ENCODE data around the gene FARP1. TPM values are rescaled to one million over a fixed set of nuclear protein-coding genes. Genes with fewer than 3 reads are reported as not detected.
"Not testable (repeated sequence)": the region's sequence is repeated elsewhere in the genome, so short reads cannot be mapped to it uniquely, and the experiment has no call there.

The FARP1 gene
- total RNA-seq, 2 donors from 2014 or later: 61.4 to 89.2 TPM

GRCh38 chr13:98216711-98217285, 73.9 kb downstream of the FARP1 start:
- DNase-seq (ENCODE audit: low spot score): no peak
- intact Hi-C loops (cut with DNase I): no loop called here

- intact Hi-C loops (cut with DNase I): no loop called here
These were observed 74.7 kb downstream of the FARP1 start for GRCh38 chr13:98217597-98217996.

DNA sequence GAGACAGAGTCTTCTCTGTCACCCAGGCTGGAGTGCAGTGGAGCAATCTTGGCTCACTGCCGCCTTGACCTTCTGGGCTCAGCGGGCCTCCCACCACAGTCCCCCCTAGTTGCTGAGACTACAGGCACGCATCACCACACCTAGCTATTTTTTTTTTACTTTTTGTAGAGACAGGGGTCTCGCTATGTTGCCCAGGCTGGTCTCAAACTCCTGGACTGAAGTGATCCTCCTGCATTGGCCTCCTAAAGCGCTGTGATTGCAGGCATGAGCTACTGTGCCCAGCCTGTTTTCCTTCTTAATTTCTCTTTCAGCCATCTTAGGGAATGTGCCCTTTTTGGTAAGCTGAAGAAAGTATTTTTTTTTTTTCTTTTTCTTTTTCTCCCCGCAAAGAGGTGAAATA, 76.8 kb downstream of the FARP1 start:
- no peak for DNase-seq (ENCODE audit: low spot score)
- intact Hi-C loops (cut with DNase I): no loop called here

More at GRCh38 chr13:98217597-98217996, 74.7 kb downstream of the FARP1 start:
- DNase-seq (ENCODE audit: low spot score): no peak

DNA sequence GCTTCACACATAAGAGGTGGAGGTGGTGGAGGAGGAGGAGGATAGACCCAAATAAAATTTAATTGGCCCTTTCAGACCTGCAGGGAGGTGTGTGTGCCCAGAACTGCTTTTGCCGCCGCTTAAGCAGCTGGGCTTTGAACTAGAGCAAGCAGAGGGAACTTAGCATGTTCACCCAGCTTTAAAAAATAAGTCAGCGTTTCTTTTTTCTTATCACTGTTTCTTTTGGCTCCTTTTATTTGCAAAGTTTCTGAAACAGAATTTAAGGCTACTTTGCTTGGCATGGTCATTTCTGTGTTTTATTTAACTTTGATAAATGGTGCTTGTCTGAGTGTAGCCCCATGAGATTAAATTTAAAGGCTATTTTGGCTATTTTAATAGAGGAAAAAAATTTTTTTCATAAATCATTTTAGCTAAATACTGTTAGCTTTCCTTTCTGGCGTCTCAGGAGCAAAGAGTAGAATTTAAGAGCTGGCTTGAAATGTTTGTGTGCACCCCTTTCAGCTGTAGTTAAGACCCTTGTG, 77.4 kb downstream of the FARP1 start:
- no peak for DNase-seq (ENCODE audit: low spot score)
- intact Hi-C loops (cut with DNase I): no loop called here

DNA sequence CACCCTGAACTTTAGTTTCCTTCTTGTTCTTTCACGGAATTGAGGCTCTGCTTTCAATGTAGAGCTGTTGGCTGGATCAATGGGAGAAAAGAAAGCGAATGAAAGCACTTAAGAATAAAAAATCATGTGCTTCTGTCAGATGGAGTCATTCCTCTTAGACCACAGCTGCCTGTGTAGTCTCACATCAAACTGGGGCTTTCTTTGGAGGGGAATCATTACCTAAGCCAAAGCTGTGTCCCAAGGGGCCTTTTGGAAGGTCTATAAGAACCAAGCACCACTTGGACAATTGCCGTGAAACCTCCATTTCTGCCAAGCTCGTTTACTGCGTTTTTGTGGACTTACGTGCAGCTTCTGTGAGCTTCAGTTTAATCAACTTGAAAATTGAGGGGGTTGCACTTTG, 78.3 kb downstream of the FARP1 start:
- DNase-seq (ENCODE audit: low spot score): no peak
- intact Hi-C loops (cut with DNase I): no loop called here

DNA sequence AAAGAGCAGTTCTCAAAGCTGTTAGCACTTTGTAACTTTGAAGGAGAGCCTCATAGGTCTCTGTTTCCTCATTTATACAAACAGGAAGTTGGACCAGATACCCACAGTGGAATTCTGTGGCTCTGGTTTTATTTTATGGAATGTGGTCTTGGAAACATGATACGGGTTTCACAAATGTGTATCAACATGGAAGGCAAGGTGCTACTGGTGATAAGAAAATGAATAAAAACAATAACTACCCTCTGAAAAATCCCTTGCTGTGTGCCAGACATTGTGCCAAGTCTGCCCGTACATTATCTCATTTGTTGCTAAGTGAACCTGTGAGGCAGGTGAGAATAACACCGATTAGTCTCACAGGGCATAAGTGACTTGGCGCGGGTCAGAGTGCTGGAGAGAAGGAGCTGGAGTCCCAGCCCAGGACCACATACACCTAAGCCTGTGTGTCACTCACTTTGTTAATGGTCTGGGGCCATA, 79.2 kb downstream of the FARP1 start:
- intact Hi-C loops (cut with DNase I): no loop called here
- DNase-seq (ENCODE audit: low spot score): no peak

GRCh38 chr13:98222816-98223215, 79.9 kb downstream of the FARP1 start:
- no peak for DNase-seq (ENCODE audit: low spot score)
- intact Hi-C loops (cut with DNase I): no loop called here

GRCh38 chr13:98223741-98224140, 80.8 kb downstream of the FARP1 start:
- DNase-seq (ENCODE audit: low spot score): no peak
- intact Hi-C loops (cut with DNase I): no loop called here

GRCh38 chr13:98224557-98224956, 81.7 kb downstream of the FARP1 start:
- intact Hi-C loops (cut with DNase I): no loop called here
- no peak for DNase-seq (ENCODE audit: low spot score)

GRCh38 chr13:98225036-98225940, 82.4 kb downstream of the FARP1 start:
- DNase-seq (ENCODE audit: low spot score): no peak
- intact Hi-C loops (cut with DNase I): no loop called here

DNA sequence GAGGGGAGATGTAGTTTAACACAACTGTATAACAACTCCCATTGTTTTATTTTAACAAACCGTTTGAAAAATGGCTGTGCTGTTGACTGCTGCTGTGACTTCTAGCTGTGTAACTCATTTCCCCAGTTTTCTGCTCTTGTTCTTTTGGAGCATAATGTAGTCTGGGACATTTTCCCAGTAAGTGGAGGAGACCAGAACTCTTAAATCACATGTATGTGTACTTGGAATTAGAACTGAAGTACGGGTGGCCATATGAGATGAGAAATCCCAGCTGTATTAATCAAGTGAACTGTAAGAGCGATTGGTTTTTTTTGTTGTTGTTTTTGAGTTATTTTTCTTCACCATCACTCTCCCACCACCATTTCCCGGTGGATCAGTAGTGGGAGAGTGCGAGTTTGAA, 83.6 kb downstream of the FARP1 start:
- intact Hi-C loops (cut with DNase I): no loop called here
- DNase-seq (ENCODE audit: low spot score): no peak

DNA sequence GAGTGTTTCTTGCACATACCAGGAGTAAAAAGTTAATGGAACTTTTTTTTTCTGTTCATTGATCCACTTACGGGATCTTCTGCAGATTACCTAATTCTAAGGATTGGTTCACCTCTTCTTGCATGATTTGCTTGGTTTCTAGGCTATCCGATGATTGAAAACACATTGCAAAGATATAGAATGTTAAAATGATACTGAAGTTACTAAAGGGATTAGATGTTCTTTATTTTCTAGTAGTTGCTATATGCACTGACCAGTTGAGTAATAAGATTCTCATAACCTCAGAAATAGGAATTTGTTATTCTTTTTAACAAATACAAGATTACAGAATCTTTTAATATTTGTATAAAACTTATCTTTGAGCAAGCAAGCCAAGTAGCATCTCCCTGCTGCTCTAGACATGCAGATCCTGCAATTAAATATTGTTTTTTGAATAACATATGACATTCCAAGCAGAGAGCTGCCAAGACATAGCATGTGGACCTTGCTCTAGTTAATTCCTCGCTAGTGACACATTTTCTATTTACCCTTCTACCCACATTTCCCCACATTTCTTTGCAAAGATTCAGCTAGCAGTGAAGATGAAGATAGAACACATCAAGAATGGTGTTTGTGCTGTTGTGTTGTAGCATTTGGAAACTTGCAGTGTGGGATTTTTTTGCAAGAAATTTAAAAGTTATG, 85.9 kb downstream of the FARP1 start:
- DNase-seq (ENCODE audit: low spot score): no peak
- intact Hi-C loops (cut with DNase I): no loop called here

DNA sequence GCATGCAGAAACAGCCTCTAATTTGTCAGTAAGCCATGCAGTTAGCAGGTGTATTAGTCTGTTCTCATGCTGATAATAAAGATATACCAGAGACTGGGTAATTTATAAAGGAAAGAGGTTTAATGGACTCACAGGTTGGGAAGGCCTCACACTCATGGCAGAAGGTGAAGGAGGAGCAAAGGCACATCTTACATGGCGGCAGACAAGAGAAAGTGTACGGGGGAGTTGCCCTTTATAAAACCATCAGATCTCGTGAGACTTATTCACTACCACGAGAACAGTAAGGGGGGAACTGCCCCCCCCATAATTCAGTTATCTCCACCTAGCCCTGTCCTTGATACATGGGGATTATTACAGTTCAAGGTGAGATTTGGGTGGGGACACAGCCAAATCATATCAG, 87.9 kb downstream of the FARP1 start:
- intact Hi-C loops (cut with DNase I); DNase-seq (ENCODE audit: low spot score): not testable (repeated sequence)

DNA sequence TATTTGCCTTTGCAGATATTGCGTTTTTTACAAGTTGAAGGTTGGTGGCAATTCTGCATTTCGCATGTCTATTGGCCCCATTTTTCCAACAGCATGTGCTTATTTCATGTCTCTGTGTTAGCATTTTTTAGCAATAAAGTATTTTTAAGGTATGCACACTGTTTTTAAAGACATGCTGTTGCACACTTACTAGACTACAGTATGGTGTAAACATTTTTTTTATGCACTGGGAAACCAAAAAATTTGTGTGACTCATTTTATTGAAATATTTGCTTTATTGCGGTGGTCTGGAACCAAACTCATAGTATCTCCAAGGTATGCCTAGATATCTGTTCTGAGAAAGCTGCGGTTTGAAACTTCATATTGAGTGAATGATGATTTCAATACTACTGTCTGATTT, 89.6 kb downstream of the FARP1 start:
- DNase-seq (ENCODE audit: low spot score): no peak
- intact Hi-C loops (cut with DNase I): no loop called here

- no peak for DNase-seq (ENCODE audit: low spot score)
- intact Hi-C loops (cut with DNase I): no loop called here
These were observed 90.2 kb downstream of the FARP1 start for GRCh38 chr13:98233127-98233526.

GRCh38 chr13:98234348-98234747, 91.5 kb downstream of the FARP1 start:
- no peak for DNase-seq (ENCODE audit: low spot score)
- intact Hi-C loops (cut with DNase I): no loop called here

GRCh38 chr13:98236197-98236596, 93.3 kb downstream of the FARP1 start:
- no peak for DNase-seq (ENCODE audit: low spot score)
- intact Hi-C loops (cut with DNase I): no loop called here

GRCh38 chr13:98237331-98237730, 94.4 kb downstream of the FARP1 start:
- intact Hi-C loops (cut with DNase I): no loop called here
- no peak for DNase-seq (ENCODE audit: low spot score)

- intact Hi-C loops (cut with DNase I): no loop called here
- no peak for DNase-seq (ENCODE audit: low spot score)
These were observed 96.5 kb downstream of the FARP1 start for GRCh38 chr13:98239162-98240076.
